IMR-90 (cell line): ENCODE measurements around the gene TBX1. TPM values are rescaled to one million over a fixed set of nuclear protein-coding genes. Genes with fewer than 3 reads are reported as not detected.

Source experiments
- ATAC-seq: fragments of 200-7000 bp; cut with Tn5 transposase; 2 replicates; pipeline ENCODE4 v1.9.1; 2020; ENCODE audit warnings: low read depth, mild to moderate bottlenecking, moderate library complexity
- BruUV-seq: library from RNA; stranded (reverse); fragments of 400-500 nt; replicated peaks from 2 replicates; lab custom pipeline; 2021; lab: Mats Ljungman, UMichigan
- CTCF ChIA-PET: fragments of 300-600 bp; formaldehyde crosslinking; extraction: SDS; loops from one replicate; lab custom pipeline; 2021; ENCODE audit warnings: antibody characterized with exemption; lab: Yijun Ruan, JAX
- POLR2A ChIA-PET: fragments of 300-600 bp; sonication (Branson Sonifier 250); formaldehyde crosslinking; loops from one replicate; lab custom pipeline; 2022; ENCODE audit warnings: antibody characterized with exemption; ENCODE audit not compliant: unreplicated experiment; lab: Charles Lee
- DNase-seq: peaks from one replicate; pipeline ENCODE4 v3.0.0; 2013
- H2AFZ ChIP-seq: replicated peaks from 2 replicates; pipeline ENCODE3; 2013; ENCODE audit warnings: low read length, mild to moderate bottlenecking; ENCODE audit not compliant: poor library complexity
- H2AK5ac ChIP-seq: 2 replicates; pipeline ENCODE4 v1.6.1; 2013; ENCODE audit warnings: low read depth, low read length, inconsistent platforms
- H2AK9ac ChIP-seq: replicated peaks from 2 replicates; pipeline ENCODE3; 2013; ENCODE audit warnings: mild to moderate bottlenecking, low read depth, low read length, moderate library complexity; ENCODE audit not compliant: poor library complexity
- H2BK120ac ChIP-seq: 2 replicates; pipeline ENCODE4 v1.6.1; 2013; ENCODE audit warnings: low read depth, low read length, inconsistent platforms
- H2BK15ac ChIP-seq: 3 replicates; pipeline ENCODE4 v1.6.1; 2013; ENCODE audit warnings: low read depth, low read length, inconsistent platforms
- H2BK20ac ChIP-seq: 2 replicates; pipeline ENCODE4 v1.6.1; 2013; ENCODE audit warnings: low read depth, mild to moderate bottlenecking, inconsistent platforms, low read length, moderate library complexity
- H2BK5ac ChIP-seq: 2 replicates; pipeline ENCODE4 v1.6.1; 2013; ENCODE audit warnings: mild to moderate bottlenecking, low read depth, low read length, inconsistent platforms; ENCODE audit not compliant: poor library complexity, severe bottlenecking
- H3K14ac ChIP-seq: replicated peaks from 2 replicates; pipeline ENCODE4 v1.6.1; 2013; ENCODE audit warnings: low read depth, low read length, inconsistent platforms
- H3K18ac ChIP-seq: 2 replicates; pipeline ENCODE4 v1.6.1; 2013; ENCODE audit warnings: low read depth, low read length, control low read depth
- H3K23ac ChIP-seq: 2 replicates; pipeline ENCODE4 v1.6.1; 2013; ENCODE audit warnings: low read depth, low read length, inconsistent platforms
- H3K27ac ChIP-seq: 2 replicates; pipeline ENCODE4 v1.5.1; 2013; ENCODE audit warnings: mild to moderate bottlenecking, control low read depth, low read length; ENCODE audit not compliant: insufficient read depth
- H3K27me3 ChIP-seq: 2 replicates; pipeline ENCODE4 v1.6.1; 2013; ENCODE audit warnings: low read length; ENCODE audit not compliant: control insufficient read depth, insufficient read depth
- H3K36me3 ChIP-seq: 2 replicates; pipeline ENCODE4 v1.6.1; 2013; ENCODE audit warnings: low read length, mixed read lengths; ENCODE audit not compliant: control insufficient read depth, insufficient read depth
- H3K4ac ChIP-seq: 2 replicates; pipeline ENCODE4 v1.6.1; 2013; ENCODE audit warnings: low read depth, low read length, inconsistent platforms
- H3K4me1 ChIP-seq: 2 replicates; pipeline ENCODE4 v1.6.1; 2013; ENCODE audit warnings: low read length, mixed read lengths; ENCODE audit not compliant: control insufficient read depth, insufficient read depth
- H3K4me2 ChIP-seq: 2 replicates; pipeline ENCODE4 v1.6.1; 2013; ENCODE audit warnings: low read depth, mild to moderate bottlenecking, control low read depth, low read length, moderate library complexity
- H3K4me3 ChIP-seq: 2 replicates; pipeline ENCODE4 v1.5.1; 2013; ENCODE audit warnings: low read depth, mild to moderate bottlenecking, control low read depth, low read length, moderate library complexity; ENCODE audit not compliant: insufficient read depth
- H3K56ac ChIP-seq: 2 replicates; pipeline ENCODE4 v1.6.1; 2013; ENCODE audit warnings: low read length, inconsistent platforms; ENCODE audit not compliant: insufficient read depth; ENCODE audit errors: extremely low read depth
- H3K79me1 ChIP-seq, 2 experiments: 2 replicates each; pipeline ENCODE4 v1.6.1; 2013; ENCODE audit warnings: low read length in 2 of 2, inconsistent platforms in 1 of 2, low read depth in 1 of 2
- H3K9ac ChIP-seq: 2 replicates; pipeline ENCODE4 v1.6.1; 2013; ENCODE audit warnings: low read depth, low read length, control low read depth
- H3K9me1 ChIP-seq: 2 replicates; pipeline ENCODE4 v1.6.1; 2013; ENCODE audit warnings: low read length, inconsistent platforms; ENCODE audit not compliant: insufficient read depth
- H3K9me3 ChIP-seq: 2 replicates; pipeline ENCODE4 v1.6.1; 2013; ENCODE audit warnings: low read length; ENCODE audit not compliant: control insufficient read depth, insufficient read depth
- H4K20me1 ChIP-seq: 2 replicates; pipeline ENCODE4 v1.6.1; 2013; ENCODE audit warnings: low read length, inconsistent platforms; ENCODE audit not compliant: insufficient read depth
- H4K5ac ChIP-seq: 2 replicates; pipeline ENCODE4 v1.6.1; 2013; ENCODE audit warnings: mild to moderate bottlenecking, low read depth, low read length, control low read depth
- H4K8ac ChIP-seq, 2 experiments: 2 replicates each; pipeline ENCODE4 v1.6.1; 2013; ENCODE audit warnings: low read depth in 2 of 2, low read length in 2 of 2, control low read depth in 1 of 2, inconsistent platforms in 1 of 2
- H4K91ac ChIP-seq: 2 replicates; pipeline ENCODE4 v1.6.1; 2013; ENCODE audit warnings: low read depth, low read length, inconsistent platforms; ENCODE audit not compliant: insufficient read depth
- NFE2L2 ChIP-seq: fragments of 150-350 bp; IDR thresholded peaks from 2 replicates; pipeline ENCODE4 v1.6.1; 2016; ENCODE audit warnings: low read depth, mild to moderate bottlenecking, low read length
- WGBS, 2 experiments: methylation state at CpG; one replicate each; pipeline versions ENCODE4 v1.1.5 to v1.1.7; 2013; ENCODE audit warnings: missing lambda C conversion rate in 2 of 2; ENCODE audit not compliant: insufficient read length in 1 of 2; ENCODE audit errors: extremely low coverage in 2 of 2; 5-methylcytosine and 5-hydroxymethylcytosine counted together
- dilution Hi-C: fragments of 300-500 bp; cut with HindIII; formaldehyde crosslinking; loops from one replicate; pipeline ENCODE4 v1.14.3; 2018; ENCODE audit warnings: low sequenced_read_pairs; ENCODE audit not compliant: unreplicated experiment
- in situ Hi-C: fragments of 300-500 bp; cut with MboI; formaldehyde crosslinking; loops from 3 replicates; pipeline ENCODE4 v1.14.3; 2019; ENCODE audit warnings: low sequenced_read_pairs, inconsistent platforms, mixed read lengths
- intact Hi-C: fragments of 100-400 bp; cut with micrococcal nuclease; formaldehyde crosslinking; loops from 2 replicates; pipeline ENCODE4 v1.10.0; 2022
- polyA plus RNA-seq, 3 experiments: library from polyadenylated mRNA; depleted of rRNA; stranded (reverse); fragments of >200 nt; gene quantifications; 2 replicates each; pipeline ENCODE4 v1.2.3, GENCODE V29; 2012; ENCODE audit warnings: low replicate concordance in 1 of 3
- total RNA-seq: library from RNA; depleted of rRNA; stranded (reverse); fragments of >200 nt; gene quantifications from 2 replicates; pipeline ENCODE4 v1.2.3, GENCODE V29; 2012

TBX1 gene
- total and polyA plus RNA-seq, 2 of the 4 experiments (the other 2 are of a cell fraction), result 0.03 TPM; not detected in 1

DNA sequence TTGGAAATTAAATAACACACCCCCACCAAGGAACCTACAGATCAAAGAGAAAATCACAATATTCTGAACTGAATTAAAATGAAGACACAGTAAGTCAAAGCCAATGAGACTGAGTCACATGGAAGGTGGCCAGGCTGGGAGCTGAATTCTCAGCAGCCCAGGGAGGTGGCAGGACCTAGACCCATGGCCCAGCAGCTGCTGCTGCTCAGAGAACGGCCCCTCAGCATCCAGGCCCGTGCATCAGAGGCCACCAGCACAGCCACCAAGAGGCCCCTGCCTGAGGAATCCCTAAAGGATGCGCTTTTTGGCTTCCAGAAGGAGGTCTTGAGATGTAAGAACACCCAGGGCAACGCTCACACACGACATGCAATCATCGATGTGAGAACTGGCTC lies 35.0 kb downstream of the TBX1 start:
- Histone ChIP-seq H4K8ac (no peak overlapping the region), H3K23ac (no peak overlapping the region), H3K79me1 (no peaks in the 10 kb centered on the region), H3K4me2 (no peak overlapping the region), H3K27me3 (no peaks in the 10 kb centered on the region), H2AFZ (no peak overlapping the region), H2BK15ac (no peak overlapping the region), H3K56ac (no peak overlapping the region), H4K20me1 (no peaks in the 10 kb centered on the region), H3K9me3 (peaks cover 7% of the 10 kb centered on the region), H2BK5ac (no peak overlapping the region), H2BK120ac (no peak overlapping the region), H3K9me1 (peaks cover 6% of the 10 kb centered on the region), H3K18ac (no peak overlapping the region), H3K14ac (no peak overlapping the region), H3K4me3 (no peak overlapping the region), H3K36me3 (no peaks in the 10 kb centered on the region), H3K27ac (no peak overlapping the region), H2AK9ac (no peak overlapping the region), H2AK5ac (no peak overlapping the region), H4K91ac (no peak overlapping the region), H3K4me1 (peaks cover 11% of the 10 kb centered on the region), H3K9ac (no peak overlapping the region), H2BK20ac (no peak overlapping the region), H4K5ac (no peak overlapping the region), H3K4ac (no peak overlapping the region)
- ChIA-PET POLR2A (no interaction called here), CTCF (no interaction called here)
- intact Hi-C loops (no loop called here), in situ Hi-C loops (no loop called here), dilution Hi-C loops (no loop called here)
- ATAC-seq (no peak; the same call in 1 of the 2 replicates), DNase-seq (peak; percentile 34)
- TF ChIP-seq NFE2L2, result no peak
- WGBS, 2 experiments, result 56% methylated on average over 2 of the region's 6 CpGs; no CpG with 5 or more reads in 1 of the 2 experiments
- BruUV-seq, result no TSS peak
